Activated effector memory CD4-positive, alpha-beta T cell treated with anti-CD3 and anti-CD28 coated beads, Interleukin-2, amount 50 U/mL, for 16 hours (primary cell): Measurements from ENCODE around the gene MVP.
A peak's percentile ranks its signal among the peaks of the same experiment; 100 is the strongest.
"Not testable (repeated sequence)": the region's sequence is repeated elsewhere in the genome, so short reads cannot be mapped to it uniquely, and the experiment has no call there.

Source experiments
- DNase-seq: peaks from one replicate; pipeline ENCODE4 v3.0.0-alpha.2; 2020

MVP gene

GRCh38 chr16:29820271-29820701, at the start of gene MVP:
Gene MVP (plus strand): TSS chr16:29820462. CDS start chr16:29830550, 10,088 bp downstream.
- peak; percentile 84 for DNase-seq

- DNase-seq = not testable (repeated sequence)
Measured at GRCh38 chr16:29772330-29772729, 47.9 kb upstream of the MVP start.

GRCh38 chr16:29774730-29775129, 45.5 kb upstream of the MVP start:
- DNase-seq = no peak

- DNase-seq = no peak
Measured at GRCh38 chr16:29775742-29776408, 44.4 kb upstream of the MVP start.

- no peak for DNase-seq
Measured at GRCh38 chr16:29777576-29778350, 42.5 kb upstream of the MVP start, which contains the start of gene ZG16. Gene ZG16 (plus strand): TSS chr16:29778256. CDS start chr16:29779267, 1,011 bp downstream.

GRCh38 chr16:29779474-29779873, 40.8 kb upstream of the MVP start:
- DNase-seq = no peak

GRCh38 chr16:29783094-29783953, 36.9 kb upstream of the MVP start:
- not testable (repeated sequence) for DNase-seq

- peak; percentile 67 for DNase-seq
Measured at GRCh38 chr16:29784157-29784556, 36.1 kb upstream of the MVP start.

GRCh38 chr16:29784901-29785500, 35.3 kb upstream of the MVP start:
- peak; percentile 91 for DNase-seq

- DNase-seq = not testable (repeated sequence)
Measured at GRCh38 chr16:29787155-29787554, 33.1 kb upstream of the MVP start.

GRCh38 chr16:29789775-29790182, 30.5 kb upstream of the MVP start:
- no peak for DNase-seq

- DNase-seq = peak; percentile 100
Measured at GRCh38 chr16:29790183-29790948, 29.9 kb upstream of the MVP start, which contains the start of gene KIF22. Gene KIF22 (plus strand): TSS chr16:29790751. CDS start chr16:29790760, 9 bp downstream.

- DNase-seq = no peak
Measured at GRCh38 chr16:29790949-29791844, 29.1 kb upstream of the MVP start.

GRCh38 chr16:29791845-29792807, 28.1 kb upstream of the MVP start:
- no peak for DNase-seq

GRCh38 chr16:29793153-29793552, 27.1 kb upstream of the MVP start:
- not testable (repeated sequence) for DNase-seq

GRCh38 chr16:29794231-29794710, 26.0 kb upstream of the MVP start:
- no peak for DNase-seq

- no peak for DNase-seq
Measured at GRCh38 chr16:29802416-29802935, 17.8 kb upstream of the MVP start.

GRCh38 chr16:29804020-29804419, 16.2 kb upstream of the MVP start:
- no peak for DNase-seq
